ENCODE data around the gene AK5. TPM values are rescaled to one million over a fixed set of nuclear protein-coding genes. Genes with fewer than 3 reads are reported as not detected.
A peak's percentile ranks its signal among the peaks of the same experiment; 100 is the strongest.

AK5 gene
- total RNA-seq, 4 donors from 2014 or later: 0.79 to 4.1 TPM; not detected in 2

DNA sequence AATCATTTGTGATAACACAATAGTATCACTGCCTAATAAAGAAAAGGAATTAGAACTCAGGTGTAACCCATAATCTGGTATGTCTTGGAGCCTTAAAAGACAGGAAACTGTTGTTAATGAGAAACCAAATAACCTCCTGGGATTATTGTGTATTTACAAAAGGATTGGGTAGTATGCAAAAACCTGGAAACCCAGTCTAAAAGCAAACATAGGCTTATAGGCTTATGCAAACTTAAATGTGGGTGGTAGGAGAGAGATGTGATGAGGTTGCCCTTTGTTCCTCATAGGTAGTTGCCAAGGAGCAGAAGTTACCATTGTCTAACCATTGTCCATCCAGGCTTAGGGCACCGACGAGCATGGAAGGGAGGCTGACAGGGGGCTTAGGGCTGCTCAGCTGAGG is 165.8 kb downstream of the AK5 start:
- H3K27ac ChIP-seq: peak overlapping the region in 1 of 4 donors; percentile 44
- H3K27me3 ChIP-seq: no peaks in the 10 kb centered on the region
- in situ Hi-C loops (cut with MboI; ENCODE audit: low pct_ligation_motif_present in 1 of 4, low pct_unique_long_range_greater_than_20kb in 1 of 4, low sequenced_read_pairs in 3 of 4): no loop called here
- H3K4me3 ChIP-seq: no peak overlapping the region
- WGBS, 2 donors (ENCODE audit: low coverage in 1 of 2): 76% methylated on average over 2 of the region's 2 CpGs; no CpG with 5 or more reads in 1 of the 2 donors
- H3K9me3 ChIP-seq: no peaks in the 10 kb centered on the region
- no peak for DNase-seq
- no peaks in the 10 kb centered on the region for H3K4me1 ChIP-seq
- intact Hi-C loops (cut with DNase I; ENCODE audit: low total_unique reads): no loop called here
- TF ChIP-seq EP300 (IDR thresholded peaks at IDR 0.05; ENCODE audit: low read depth) (no peak), POLR2A (IDR thresholded peaks at IDR 0.05) (no peak)
- H3K36me3 ChIP-seq: no peaks in the 10 kb centered on the region

DNA sequence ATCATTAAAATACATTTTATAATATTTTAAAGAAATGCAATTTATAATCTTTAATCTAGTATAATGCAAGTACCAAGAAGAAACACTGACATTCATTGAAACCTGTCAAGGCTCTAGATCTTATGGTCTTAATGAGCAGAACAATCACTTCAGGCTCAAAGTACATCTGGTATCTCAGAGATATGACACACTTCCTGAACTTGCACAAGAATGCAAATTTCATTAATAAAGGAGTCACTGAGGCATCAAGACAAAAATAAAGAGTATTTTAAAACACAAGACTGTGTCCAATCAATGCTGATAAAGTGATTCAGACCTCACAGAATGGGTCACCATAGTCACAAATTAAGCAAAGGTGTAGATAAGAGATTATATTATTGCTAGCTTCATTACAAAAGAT is 178.1 kb downstream of the AK5 start:
- no peak overlapping the region for H3K4me3 ChIP-seq
- in situ Hi-C loops (cut with MboI; ENCODE audit: low pct_ligation_motif_present in 1 of 4, low pct_unique_long_range_greater_than_20kb in 1 of 4, low sequenced_read_pairs in 3 of 4) (no loop called here), intact Hi-C loops (cut with DNase I; ENCODE audit: low total_unique reads) (no loop called here)
- no peak overlapping the region for H3K27ac ChIP-seq
- no peaks in the 10 kb centered on the region for H3K4me1 ChIP-seq
- H3K27me3 ChIP-seq: no peaks in the 10 kb centered on the region
- H3K9me3 ChIP-seq: no peaks in the 10 kb centered on the region
- TF ChIP-seq EP300 (IDR thresholded peaks at IDR 0.05; ENCODE audit: low read depth): no peak
- TF ChIP-seq, protein P1, sequence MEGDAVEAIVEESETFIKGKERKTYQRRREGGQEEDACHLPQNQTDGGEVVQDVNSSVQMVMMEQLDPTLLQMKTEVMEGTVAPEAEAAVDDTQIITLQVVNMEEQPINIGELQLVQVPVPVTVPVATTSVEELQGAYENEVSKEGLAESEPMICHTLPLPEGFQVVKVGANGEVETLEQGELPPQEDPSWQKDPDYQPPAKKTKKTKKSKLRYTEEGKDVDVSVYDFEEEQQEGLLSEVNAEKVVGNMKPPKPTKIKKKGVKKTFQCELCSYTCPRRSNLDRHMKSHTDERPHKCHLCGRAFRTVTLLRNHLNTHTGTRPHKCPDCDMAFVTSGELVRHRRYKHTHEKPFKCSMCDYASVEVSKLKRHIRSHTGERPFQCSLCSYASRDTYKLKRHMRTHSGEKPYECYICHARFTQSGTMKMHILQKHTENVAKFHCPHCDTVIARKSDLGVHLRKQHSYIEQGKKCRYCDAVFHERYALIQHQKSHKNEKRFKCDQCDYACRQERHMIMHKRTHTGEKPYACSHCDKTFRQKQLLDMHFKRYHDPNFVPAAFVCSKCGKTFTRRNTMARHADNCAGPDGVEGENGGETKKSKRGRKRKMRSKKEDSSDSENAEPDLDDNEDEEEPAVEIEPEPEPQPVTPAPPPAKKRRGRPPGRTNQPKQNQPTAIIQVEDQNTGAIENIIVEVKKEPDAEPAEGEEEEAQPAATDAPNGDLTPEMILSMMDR (IDR thresholded peaks at IDR 0.05): no peak
- TF ChIP-seq POLR2AphosphoS5 (IDR thresholded peaks at IDR 0.05): no peak
- no peak for TF ChIP-seq POLR2A (IDR thresholded peaks at IDR 0.05)
- no peaks in the 10 kb centered on the region for H3K36me3 ChIP-seq
- no peak for DNase-seq

DNA sequence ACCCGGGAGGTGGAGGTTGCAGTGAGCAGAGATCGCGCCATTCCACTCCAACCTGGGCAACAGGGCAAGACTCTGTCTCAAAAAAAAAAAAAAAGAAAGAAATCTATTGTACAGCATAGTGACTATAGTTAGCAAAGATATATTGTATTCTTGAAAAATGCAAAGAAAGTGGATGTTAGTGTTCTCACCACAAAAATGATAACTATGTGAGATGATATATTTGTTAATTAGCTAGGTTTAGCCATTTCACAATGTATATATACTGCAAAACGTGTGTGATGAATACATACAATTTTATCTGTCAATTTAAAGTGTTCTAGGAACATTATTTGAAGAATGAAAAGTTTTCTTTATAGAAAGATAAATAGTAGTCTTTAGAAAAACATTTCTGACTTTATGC is 179.9 kb downstream of the AK5 start:
- intact Hi-C loops (cut with DNase I; ENCODE audit: low total_unique reads) (no loop called here), in situ Hi-C loops (cut with MboI; ENCODE audit: low pct_ligation_motif_present in 1 of 4, low pct_unique_long_range_greater_than_20kb in 1 of 4, low sequenced_read_pairs in 3 of 4) (no loop called here)
- Histone ChIP-seq H3K36me3 (no peaks in the 10 kb centered on the region), H3K4me3 (no peak overlapping the region), H3K4me1 (no peaks in the 10 kb centered on the region), H3K27me3 (no peaks in the 10 kb centered on the region), H3K27ac (no peak overlapping the region), H3K9me3 (no peaks in the 10 kb centered on the region)
- no peak for DNase-seq
- 0 to 77% methylated on average over 1 to 4 of the region's 4 CpGs for WGBS, 2 donors (ENCODE audit: low coverage in 1 of 2)
- TF ChIP-seq, protein P1 (IDR thresholded peaks at IDR 0.05): no peak
- TF ChIP-seq EP300 (IDR thresholded peaks at IDR 0.05; ENCODE audit: low read depth) (no peak), POLR2AphosphoS5 (IDR thresholded peaks at IDR 0.05) (no peak)

DNA sequence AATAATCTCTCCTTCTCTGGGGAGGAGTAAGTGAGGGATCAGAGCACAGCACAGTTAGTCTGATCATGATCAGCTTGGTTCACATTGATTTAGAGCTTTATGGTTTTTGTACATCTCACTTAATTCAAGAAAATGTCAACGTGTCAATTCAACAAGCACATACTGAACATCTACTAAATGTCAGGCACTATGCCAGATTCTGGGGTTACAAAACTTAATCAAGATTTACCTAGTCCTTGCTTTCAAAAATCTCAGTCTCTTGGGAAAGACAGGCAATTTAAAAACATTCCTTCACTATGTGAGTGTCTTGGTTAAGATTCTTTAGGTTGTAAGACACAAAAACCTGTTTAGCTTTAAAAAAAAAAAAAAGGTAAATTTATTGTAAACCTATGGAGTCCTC is 181.4 kb downstream of the AK5 start:
- intact Hi-C loops (cut with DNase I; ENCODE audit: low total_unique reads) (no loop called here), in situ Hi-C loops (cut with MboI; ENCODE audit: low pct_ligation_motif_present in 1 of 4, low pct_unique_long_range_greater_than_20kb in 1 of 4, low sequenced_read_pairs in 3 of 4) (no loop called here)
- Histone ChIP-seq H3K4me3 (no peak overlapping the region), H3K27ac (no peak overlapping the region), H3K4me1 (peaks cover 0 to 1% (median 0%) of the 10 kb centered on the region in 4 donors), H3K27me3 (no peaks in the 10 kb centered on the region), H3K36me3 (no peaks in the 10 kb centered on the region), H3K9me3 (no peaks in the 10 kb centered on the region)
- DNase-seq: no peak
- whole genome bisulfite sequencing, 2 donors (ENCODE audit: low coverage in 1 of 2): 71 to 75% methylated on average over 1 of the region's 1 CpG
- TF ChIP-seq, protein P1 (IDR thresholded peaks at IDR 0.05): no peak
- TF ChIP-seq EP300 (IDR thresholded peaks at IDR 0.05; ENCODE audit: low read depth): no peak
- no peak for TF ChIP-seq POLR2A (IDR thresholded peaks at IDR 0.05)
- TF ChIP-seq POLR2AphosphoS5 (IDR thresholded peaks at IDR 0.05): no peak

DNA sequence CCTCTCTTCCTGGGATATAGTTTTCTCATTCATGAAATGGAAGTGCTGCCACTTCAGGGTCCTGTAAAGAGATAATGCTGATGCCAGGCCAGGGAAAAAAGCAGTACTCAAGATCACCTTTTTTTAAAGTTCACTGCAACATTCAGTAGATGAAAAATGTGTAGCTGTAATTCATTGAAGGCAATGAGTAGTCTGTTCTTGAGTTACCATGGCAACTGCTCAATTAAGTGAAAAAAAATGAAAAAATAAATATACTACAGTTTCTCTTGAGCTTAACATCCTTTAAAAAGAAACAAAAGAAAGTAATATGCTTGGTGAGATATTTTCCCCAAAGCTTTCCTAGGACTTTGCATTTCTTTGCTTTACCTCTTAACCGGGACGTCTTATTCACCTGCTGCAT is 183.3 kb downstream of the AK5 start:
- Histone ChIP-seq H3K27ac (no peak overlapping the region), H3K4me1 (peaks cover 0 to 7% (median 0%) of the 10 kb centered on the region in 4 donors), H3K27me3 (no peaks in the 10 kb centered on the region), H3K36me3 (no peaks in the 10 kb centered on the region), H3K4me3 (no peak overlapping the region), H3K9me3 (no peaks in the 10 kb centered on the region)
- WGBS, 2 donors (ENCODE audit: low coverage in 1 of 2): 93 to 100% methylated on average over 2 of the region's 2 CpGs
- no peak for DNase-seq
- intact Hi-C loops (cut with DNase I; ENCODE audit: low total_unique reads) (no loop called here), in situ Hi-C loops (cut with MboI; ENCODE audit: low pct_ligation_motif_present in 1 of 4, low pct_unique_long_range_greater_than_20kb in 1 of 4, low sequenced_read_pairs in 3 of 4) (no loop called here)
- TF ChIP-seq POLR2A (IDR thresholded peaks at IDR 0.05) (no peak), EP300 (IDR thresholded peaks at IDR 0.05; ENCODE audit: low read depth) (no peak), POLR2AphosphoS5 (IDR thresholded peaks at IDR 0.05) (no peak)
- TF ChIP-seq, protein P1 (IDR thresholded peaks at IDR 0.05): no peak

Data from transverse colon (tissue), 4 donors.